GM12878 (cell line): ENCODE measurements around the gene SIRT3. TPM values are rescaled to one million over a fixed set of nuclear protein-coding genes. Genes with fewer than 3 reads are reported as not detected.

ENCODE experiments used
- CBX5 ChIP-seq: sonication (generic); IDR thresholded peaks from 2 replicates; pipeline ENCODE4 v1.6.1; 2016; ENCODE audit warnings: low read depth, moderate library complexity, mild to moderate bottlenecking, inconsistent platforms
- CREM ChIP-seq: IDR thresholded peaks from 2 replicates; pipeline ENCODE4 v1.6.1; 2014; ENCODE audit warnings: antibody characterized with exemption, low read depth
- FOXM1 ChIP-seq: IDR thresholded peaks from 2 replicates; pipeline ENCODE4 v1.6.1; 2012; ENCODE audit warnings: low read depth, mild to moderate bottlenecking, inconsistent platforms, low read length, moderate library complexity
- GATAD2B ChIP-seq: fragments of 450-650 bp; conservative IDR thresholded peaks from 2 replicates; pipeline ENCODE4 v1.6.1; 2017; ENCODE audit warnings: low read depth, mild to moderate bottlenecking, moderate library complexity
- KAT2A ChIP-seq: conservative IDR thresholded peaks from 2 replicates; pipeline ENCODE4 v1.6.1; 2011; ENCODE audit warnings: low read depth, low read length; ENCODE audit not compliant: control insufficient read depth
- NFIC ChIP-seq: IDR thresholded peaks from 2 replicates; pipeline ENCODE4 v1.6.1; 2012; ENCODE audit warnings: low read depth, mild to moderate bottlenecking, inconsistent platforms, low read length, moderate library complexity
- PAX5 ChIP-seq: IDR thresholded peaks from 2 replicates; pipeline ENCODE4 v1.6.1; 2011; ENCODE audit warnings: low read depth, low read length, borderline replicate concordance
- RB1 ChIP-seq: fragments of 450-650 bp; formaldehyde crosslinking; IDR thresholded peaks from 2 replicates; pipeline ENCODE4 v1.6.1; 2017; ENCODE audit warnings: mild to moderate bottlenecking, borderline replicate concordance
- ZNF217 ChIP-seq: fragments of 450-650 bp; IDR thresholded peaks from 2 replicates; pipeline ENCODE4 v1.6.1; 2017; ENCODE audit warnings: antibody characterized with exemption, mild to moderate bottlenecking
- polyA plus RNA-seq, 11 experiments: library from polyadenylated mRNA; depleted of rRNA in 4 of 11; unstranded in 6 of 11; stranded (reverse) in 5 of 11; fragments of >200 nt; fragmentation: Nextera tagmentation in 4 of 11; fragmentation: Illumina TruSeq in 1 of 11; extraction: Ambion mirVana in 4 of 11; extraction: Trizol in 1 of 11; gene quantifications; 1 replicate in 1 of 11; 2 replicates in 10 of 11; pipeline versions ENCODE4 v1.2.1 to v1.2.3, GENCODE V29; 2011 to 2016; ENCODE audit warnings: inconsistent platforms in 2 of 11, missing spikeins in 2 of 11, low read depth in 1 of 11
- total RNA-seq, 4 experiments: library from RNA; depleted of rRNA in 3 of 4; stranded (reverse); fragments of >200 nt in 3 of 4; fragmentation: Illumina TruSeq in 1 of 4; extraction: Trizol in 1 of 4; gene quantifications; 2 replicates each; pipeline versions ENCODE4 v1.2.1 to v1.2.3, GENCODE V29; 2013 to 2021
- TF ChIP-seq, protein P1 (sequence below): IDR thresholded peaks from 2 replicates; pipeline ENCODE4 v1.6.1; 2012; ENCODE audit warnings: low read depth, low read length, improper control_type of control experiment
- TF ChIP-seq, protein P2 (sequence below): fragments of 450-650 bp; IDR thresholded peaks from 2 replicates; pipeline ENCODE4 v1.6.1; 2016; ENCODE audit warnings: mild to moderate bottlenecking, moderate library complexity, borderline replicate concordance

Gene SIRT3
- total and polyA plus RNA-seq, 10 of the 15 experiments (the other 5 are each of a cell fraction or from before 2014, with no cell fraction given), result 0.90 to 23.2 (median 12.6) TPM

DNA sequence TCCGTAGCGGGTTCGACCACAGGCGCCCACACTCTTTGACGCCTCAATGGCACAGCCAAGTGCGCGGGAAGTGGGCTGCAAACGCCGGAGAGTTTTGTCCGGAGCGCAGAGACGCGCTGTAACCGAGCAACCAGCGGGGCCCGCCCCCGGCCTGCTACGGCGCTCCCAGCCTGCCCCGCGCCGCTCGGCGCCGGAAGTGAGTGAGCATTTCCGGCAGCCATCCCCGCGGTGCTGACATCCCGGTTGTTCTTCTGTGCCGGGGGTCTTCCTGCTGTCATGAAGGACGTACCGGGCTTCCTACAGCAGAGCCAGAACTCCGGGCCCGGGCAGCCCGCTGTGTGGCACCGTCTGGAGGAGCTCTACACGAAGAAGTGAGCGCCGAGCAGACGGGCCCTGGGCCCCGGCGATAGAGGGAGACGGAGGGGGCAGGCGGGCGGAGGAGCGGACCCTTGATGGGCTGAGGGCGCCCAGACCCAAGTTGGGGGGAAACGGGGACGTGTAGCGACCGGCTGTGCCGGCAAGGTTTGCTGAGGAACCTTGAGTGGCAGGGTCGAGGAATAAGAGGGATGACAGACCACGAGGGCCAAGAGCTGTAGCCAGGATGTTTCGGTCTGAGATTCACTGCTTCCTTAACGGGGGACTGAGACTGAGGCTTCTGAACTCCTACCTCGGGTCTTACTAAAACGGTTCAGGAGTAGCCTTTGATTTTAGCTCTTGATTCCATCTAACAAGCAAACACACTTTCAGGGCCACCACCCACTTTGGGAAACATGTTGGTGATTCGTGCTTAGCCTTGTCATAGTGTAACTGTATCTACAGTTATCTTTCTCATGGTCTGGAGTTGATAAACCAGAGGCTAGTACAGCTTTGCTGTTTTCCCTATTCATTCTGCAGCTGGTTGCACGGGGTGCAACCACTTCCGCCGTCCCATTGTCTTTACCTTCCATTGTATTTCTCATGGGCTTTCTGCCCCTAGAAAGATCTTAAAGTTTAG lies 929 bp upstream of the SIRT3 start, which contains the start of gene PSMD13 (continued):
- TF ChIP-seq NFIC (no peak), CBX5 (0 out of 2 replicates have a peak, but pooled peaks have one; percentile 44), PAX5 (0 out of 2 replicates have a peak, but pooled peaks have one; percentile 23), GATAD2B (no peak; the same call in 1 of the 2 replicates), CREM (peak; percentile 39; the same call in 1 of the 2 replicates), FOXM1 (peak; percentile 12; the same call in 1 of the 2 replicates), RB1 (peak; percentile 96), KAT2A (no peak), ZNF217 (no peak)
- TF ChIP-seq, protein P1, sequence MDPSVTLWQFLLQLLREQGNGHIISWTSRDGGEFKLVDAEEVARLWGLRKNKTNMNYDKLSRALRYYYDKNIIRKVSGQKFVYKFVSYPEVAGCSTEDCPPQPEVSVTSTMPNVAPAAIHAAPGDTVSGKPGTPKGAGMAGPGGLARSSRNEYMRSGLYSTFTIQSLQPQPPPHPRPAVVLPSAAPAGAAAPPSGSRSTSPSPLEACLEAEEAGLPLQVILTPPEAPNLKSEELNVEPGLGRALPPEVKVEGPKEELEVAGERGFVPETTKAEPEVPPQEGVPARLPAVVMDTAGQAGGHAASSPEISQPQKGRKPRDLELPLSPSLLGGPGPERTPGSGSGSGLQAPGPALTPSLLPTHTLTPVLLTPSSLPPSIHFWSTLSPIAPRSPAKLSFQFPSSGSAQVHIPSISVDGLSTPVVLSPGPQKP, result peak; percentile 83
- TF ChIP-seq, protein P2, sequence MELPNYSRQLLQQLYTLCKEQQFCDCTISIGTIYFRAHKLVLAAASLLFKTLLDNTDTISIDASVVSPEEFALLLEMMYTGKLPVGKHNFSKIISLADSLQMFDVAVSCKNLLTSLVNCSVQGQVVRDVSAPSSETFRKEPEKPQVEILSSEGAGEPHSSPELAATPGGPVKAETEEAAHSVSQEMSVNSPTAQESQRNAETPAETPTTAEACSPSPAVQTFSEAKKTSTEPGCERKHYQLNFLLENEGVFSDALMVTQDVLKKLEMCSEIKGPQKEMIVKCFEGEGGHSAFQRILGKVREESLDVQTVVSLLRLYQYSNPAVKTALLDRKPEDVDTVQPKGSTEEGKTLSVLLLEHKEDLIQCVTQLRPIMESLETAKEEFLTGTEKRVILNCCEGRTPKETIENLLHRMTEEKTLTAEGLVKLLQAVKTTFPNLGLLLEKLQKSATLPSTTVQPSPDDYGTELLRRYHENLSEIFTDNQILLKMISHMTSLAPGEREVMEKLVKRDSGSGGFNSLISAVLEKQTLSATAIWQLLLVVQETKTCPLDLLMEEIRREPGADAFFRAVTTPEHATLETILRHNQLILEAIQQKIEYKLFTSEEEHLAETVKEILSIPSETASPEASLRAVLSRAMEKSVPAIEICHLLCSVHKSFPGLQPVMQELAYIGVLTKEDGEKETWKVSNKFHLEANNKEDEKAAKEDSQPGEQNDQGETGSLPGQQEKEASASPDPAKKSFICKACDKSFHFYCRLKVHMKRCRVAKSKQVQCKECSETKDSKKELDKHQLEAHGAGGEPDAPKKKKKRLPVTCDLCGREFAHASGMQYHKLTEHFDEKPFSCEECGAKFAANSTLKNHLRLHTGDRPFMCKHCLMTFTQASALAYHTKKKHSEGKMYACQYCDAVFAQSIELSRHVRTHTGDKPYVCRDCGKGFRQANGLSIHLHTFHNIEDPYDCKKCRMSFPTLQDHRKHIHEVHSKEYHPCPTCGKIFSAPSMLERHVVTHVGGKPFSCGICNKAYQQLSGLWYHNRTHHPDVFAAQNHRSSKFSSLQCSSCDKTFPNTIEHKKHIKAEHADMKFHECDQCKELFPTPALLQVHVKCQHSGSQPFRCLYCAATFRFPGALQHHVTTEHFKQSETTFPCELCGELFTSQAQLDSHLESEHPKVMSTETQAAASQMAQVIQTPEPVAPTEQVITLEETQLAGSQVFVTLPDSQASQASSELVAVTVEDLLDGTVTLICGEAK, result peak; percentile 90
